NCI-H187 treated with DMSO at 0.1 percent for 48 hours (cell line): Measurements from ENCODE around the gene NAA38.
A peak's percentile ranks its signal among the peaks of the same experiment; 100 is the strongest.

Source experiments
- DNase-seq: peaks from one replicate; lab custom pipeline; 2025; lab: John Stamatoyannopoulos, UW

The NAA38 gene, protein sequence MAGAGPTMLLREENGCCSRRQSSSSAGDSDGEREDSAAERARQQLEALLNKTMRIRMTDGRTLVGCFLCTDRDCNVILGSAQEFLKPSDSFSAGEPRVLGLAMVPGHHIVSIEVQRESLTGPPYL

DNA sequence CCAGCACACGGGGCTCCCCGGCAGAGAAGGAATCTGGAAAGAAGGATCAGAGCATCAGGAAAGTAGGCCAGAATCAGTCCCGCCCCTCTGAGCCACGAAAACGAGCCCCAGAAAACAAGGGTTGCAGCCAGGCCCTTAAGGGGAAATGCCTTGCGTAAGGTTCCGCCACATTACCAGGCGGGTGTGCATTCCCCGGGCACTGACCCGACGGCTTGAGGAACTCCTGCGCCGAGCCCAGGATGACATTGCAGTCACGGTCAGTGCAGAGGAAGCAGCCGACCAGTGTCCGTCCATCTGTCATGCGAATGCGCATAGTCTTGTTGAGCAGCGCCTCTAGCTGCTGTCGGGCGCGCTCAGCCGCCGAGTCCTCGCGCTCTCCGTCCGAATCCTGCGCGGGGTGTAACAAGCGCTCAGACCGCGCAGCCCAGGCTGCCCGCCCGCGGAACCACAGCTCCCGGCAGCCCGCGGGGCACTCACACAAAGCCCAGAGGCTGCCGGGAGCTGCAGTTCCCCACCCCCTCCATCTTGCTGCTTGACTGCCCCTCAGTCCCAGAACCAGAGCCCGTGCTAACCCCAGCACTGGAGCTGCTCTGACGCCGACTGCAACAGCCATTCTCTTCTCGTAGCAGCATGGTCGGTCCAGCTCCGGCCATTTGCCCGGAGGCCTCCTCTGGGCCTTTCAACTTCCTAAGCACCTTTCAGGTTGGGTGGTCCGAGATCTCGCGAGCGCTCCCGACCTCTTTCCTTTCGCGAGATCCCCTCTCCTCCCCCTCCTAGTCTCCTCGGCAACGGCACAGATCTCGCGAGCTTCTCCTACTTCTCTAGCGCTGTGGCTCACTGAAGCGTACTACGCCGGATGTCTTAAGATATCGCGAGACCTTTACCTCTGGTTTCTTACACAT is at the start of gene NAA38:
NAA38 (minus strand) TSS at position 749 of the 902 bp plus-strand sequence; CDS start at position 653, 96 bp downstream.
- peak; percentile 95 for DNase-seq

DNA sequence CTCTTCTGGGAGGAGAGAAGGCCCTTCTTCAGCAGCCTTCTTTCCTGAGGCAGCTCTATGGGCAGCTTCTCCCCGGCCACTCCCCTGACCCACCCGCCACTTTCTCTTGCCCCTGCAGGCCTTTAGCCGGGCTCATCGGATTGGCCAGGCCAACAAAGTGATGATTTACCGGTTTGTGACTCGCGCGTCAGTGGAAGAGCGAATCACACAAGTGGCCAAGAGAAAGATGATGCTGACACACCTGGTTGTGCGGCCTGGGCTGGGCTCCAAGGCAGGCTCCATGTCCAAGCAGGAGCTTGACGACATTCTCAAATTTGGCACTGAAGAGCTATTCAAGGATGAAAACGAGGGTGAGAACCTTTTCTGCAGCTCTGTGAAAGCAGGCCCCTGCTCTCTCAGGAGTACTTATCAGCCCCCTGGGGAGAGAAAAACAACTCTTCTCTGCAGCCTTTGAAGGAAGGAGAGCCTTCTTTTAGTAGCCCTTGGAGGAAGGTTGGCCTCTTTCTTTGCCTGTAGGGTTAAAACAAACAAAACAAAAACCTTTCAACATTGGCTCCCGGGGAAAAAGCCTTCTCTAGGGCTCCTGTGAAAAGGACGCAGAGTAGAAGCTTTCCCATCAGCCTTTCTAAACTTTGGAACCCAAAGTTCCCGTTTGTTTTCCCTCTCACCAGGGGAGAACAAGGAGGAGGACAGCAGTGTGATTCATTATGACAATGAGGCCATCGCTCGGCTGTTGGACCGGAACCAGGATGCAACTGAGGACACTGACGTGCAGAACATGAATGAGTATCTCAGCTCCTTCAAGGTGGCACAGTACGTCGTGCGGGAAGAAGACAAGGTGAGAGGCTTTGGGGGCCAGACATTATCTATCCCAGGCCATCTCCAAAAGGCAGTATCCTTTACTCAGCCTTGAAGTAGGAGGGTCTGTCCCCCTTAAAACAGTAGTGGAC is 46.1 kb upstream of the NAA38 start:
- DNase-seq: peak; percentile 47

DNA sequence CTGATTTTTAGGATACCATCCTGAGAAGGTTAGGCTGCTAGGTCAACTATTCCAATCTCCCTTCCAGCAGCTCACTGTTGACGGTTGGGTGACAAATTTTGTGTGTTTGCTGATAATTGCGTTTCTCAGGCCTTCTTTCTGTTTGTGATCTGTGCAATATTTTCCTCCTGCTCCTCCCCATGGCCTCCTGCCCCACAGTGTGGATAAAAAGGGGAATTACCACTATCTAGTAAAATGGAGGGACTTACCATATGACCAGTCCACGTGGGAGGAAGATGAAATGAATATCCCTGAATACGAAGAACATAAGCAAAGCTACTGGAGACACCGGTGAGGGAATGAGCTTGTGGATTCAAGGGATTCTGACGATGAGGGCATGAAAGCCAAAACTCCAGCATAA is 40.4 kb upstream of the NAA38 start:
- no peak for DNase-seq

DNA sequence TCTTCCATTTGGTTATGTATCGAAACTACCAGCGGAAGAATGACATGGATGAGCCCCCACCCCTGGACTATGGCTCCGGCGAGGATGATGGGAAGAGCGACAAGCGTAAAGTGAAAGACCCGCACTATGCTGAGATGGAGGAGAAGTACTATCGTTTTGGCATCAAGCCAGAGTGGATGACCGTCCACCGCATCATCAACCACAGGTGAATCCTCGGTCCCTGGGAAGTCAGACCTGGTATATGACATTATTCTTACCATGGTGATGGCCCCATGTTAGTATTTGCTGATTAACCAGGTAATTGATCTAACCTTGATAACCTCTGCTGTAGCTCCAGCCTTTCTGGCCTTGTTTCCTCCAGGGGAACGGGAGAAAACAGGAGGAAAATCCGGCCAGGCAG is 39.7 kb upstream of the NAA38 start:
- DNase-seq: no peak

DNA sequence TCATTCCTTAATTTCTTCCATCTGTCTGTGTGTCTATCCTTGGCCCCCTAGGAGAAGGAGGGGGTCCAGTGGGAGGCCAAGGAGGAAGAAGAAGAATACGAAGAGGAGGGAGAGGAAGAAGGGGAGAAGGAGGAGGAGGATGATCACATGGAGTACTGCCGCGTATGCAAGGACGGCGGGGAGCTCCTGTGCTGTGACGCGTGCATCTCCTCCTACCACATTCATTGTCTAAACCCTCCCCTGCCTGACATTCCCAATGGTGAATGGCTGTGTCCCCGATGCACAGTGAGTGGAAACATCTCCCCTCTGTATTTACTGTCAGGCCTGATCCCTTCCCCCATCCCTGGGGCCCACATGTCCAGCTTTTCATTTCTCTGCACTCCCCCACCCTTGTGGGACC is 37.5 kb upstream of the NAA38 start:
- DNase-seq: no peak

DNA sequence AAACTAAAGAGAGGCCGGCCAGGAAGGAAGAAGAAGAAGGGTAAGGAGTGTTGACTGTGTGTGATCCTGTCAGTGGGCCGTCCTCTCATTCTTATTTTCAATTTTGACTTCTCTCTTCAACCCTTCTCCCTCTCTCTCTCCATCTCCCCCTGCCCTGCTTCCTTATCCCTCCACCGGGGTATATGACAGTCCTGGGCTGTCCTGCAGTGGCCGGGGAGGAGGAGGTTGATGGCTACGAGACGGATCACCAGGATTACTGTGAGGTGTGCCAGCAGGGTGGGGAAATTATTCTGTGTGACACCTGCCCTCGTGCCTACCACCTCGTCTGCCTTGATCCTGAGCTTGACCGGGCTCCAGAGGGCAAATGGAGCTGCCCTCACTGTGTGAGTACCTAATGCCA is 36.9 kb upstream of the NAA38 start:
- DNase-seq: no peak

DNA sequence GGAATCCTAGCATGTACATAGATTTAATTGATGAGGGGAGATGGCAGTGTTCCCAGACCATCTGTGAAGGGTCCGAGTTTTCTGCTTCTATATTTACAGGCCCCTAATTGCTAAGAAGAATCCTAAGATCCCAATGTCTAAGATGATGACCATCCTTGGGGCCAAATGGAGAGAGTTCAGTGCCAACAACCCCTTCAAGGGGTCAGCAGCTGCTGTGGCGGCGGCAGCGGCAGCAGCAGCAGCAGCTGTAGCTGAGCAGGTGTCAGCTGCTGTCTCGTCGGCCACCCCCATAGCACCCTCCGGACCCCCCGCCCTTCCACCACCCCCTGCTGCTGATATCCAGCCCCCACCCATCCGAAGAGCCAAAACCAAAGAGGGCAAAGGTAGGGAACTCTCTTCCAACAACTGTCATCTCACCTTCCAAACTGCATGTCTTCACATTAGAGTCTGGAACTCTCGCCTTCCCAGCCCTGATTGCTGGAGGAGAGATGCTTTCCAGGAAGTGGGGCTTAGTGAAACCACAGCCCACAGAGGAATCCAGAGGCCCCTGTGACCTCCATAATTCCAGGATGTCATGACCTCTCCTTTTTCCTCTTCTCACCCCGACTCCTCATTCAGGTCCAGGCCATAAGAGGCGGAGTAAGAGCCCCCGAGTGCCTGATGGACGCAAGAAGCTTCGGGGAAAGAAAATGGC is 36.0 kb upstream of the NAA38 start:
- DNase-seq: no peak

DNA sequence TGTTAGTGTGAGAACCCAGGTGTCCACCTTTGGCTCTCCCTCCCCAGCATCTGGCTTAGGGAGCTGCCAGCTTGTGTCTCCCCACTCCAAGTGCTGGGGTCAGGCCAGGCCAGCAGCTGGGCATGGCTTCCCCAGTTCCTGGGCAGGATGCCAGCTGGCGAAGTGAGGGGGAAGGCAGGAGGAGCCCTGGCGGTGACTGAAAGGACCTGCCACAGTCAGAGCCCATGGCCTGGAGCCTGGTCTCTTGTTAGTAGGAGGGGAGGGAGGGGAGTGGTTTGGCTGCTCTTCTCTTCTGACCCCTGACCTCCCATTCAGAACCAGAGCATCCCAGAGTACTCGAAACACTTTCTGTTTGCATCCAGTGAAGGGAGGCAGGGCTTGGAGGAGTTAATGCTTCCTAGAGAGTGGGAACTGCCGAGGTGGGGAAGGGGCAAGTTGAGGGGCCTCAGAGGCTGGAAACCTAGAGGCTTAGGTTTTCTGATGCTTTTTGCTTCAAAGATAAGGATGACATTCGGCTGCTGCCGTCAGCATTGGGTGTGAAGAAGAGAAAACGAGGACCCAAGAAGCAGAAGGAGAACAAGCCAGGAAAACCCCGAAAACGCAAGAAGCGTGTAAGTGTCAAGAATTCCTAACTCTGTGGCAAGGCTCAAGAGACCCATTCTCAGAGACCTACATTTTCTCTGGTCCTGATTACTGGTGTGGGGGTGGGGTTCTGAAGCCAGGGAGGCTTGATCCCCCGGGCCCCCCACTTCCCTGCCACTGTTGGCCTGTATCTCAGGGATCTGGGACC is 32.0 kb upstream of the NAA38 start:
- DNase-seq: no peak

DNA sequence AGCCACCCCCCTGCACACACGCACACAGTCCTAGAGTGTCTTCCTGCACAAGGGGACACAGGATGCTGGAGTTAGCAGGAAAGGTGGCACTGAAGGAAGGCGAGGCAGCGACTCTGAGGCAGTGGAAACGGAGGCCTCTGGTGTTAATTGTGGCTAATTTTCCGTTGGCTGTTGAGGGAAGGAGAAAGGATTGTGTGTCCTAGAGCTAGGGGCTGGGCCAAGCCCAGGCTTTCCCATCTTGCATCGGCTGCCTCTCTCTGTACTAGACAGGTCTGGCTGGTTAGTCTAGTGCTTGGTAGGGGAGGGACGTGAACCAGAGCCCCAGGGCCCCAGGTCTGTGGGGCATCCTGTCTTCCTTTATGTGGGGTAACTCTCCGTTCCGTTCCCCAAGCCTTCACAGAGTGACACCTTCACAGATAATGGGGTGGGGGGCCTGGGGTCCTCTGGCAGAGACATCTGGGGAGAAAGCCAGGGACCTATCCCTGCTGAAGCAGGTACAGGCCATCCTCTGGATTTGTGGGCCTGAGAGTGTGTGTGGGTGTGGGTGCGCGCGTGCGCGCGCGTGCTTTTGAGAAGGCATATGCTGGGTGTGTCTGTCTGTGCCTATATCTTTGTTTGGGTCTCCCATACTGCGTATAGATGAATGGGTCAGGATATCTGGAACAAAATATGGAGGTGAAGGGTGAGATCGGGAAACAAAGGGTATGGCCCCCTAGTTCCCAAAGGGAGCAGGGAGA is 31.0 kb upstream of the NAA38 start, which contains the start of gene CHD3:
CHD3 (plus strand) TSS at position 606 of the 737 bp plus-strand sequence. CDS start 212 bp downstream, outside the sequence.
- DNase-seq: no peak

DNA sequence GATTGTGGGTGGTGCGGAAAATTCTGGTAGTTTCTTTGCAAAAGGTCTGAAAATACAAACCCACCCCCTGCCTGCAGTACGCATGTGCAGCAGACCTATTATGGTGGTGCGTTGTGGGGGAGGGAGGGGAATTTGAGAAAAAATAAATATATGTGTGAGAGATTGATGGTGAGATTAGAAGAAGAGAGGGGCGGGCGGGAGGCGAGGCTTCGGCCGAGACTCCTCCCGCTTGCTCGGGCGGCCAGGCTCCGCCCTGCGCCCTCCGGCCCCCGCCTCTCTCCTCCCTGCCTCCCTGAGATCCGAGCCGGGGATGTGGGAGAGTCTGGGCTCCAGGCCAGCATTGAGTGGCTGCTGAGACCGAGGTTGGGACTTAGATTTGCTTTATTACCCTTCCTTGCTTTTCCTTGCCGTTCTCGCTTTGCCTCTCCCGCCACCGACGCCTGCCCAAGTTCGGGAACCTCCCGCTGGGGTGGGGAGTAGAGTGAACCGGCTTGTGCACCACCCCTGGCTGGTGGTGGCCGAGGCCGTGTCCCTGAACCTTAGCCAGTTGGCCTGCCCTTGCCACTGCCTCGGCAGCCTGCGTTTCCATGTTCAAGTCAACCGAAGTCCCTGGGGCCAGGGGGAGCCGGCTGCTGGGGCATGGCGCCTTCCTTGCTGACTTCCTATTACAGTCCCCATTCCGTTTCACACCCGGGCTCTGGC is 30.3 kb upstream of the NAA38 start:
- DNase-seq: peak; percentile 72

DNA sequence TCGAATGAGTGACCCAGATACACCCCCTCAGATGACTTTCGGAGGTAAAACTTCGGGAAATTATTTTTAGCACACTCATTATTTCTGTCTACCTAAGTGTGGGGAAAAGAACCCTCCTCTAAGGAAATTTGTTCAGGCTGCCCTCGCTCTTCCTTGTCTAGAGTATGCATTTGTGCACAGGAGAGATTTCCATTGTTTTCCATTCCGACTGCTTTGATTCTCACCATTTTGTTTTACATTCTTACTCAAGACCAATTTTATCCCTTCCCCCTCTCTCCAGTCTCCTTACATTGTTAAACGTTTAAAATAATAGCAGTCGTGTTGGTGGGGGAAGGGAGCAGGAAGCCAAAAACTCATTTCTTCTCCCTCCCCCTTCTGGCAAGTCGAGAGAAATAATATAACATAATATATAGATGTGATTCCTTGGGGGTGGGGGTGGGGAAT is 29.7 kb upstream of the NAA38 start:
- DNase-seq: no peak

DNA sequence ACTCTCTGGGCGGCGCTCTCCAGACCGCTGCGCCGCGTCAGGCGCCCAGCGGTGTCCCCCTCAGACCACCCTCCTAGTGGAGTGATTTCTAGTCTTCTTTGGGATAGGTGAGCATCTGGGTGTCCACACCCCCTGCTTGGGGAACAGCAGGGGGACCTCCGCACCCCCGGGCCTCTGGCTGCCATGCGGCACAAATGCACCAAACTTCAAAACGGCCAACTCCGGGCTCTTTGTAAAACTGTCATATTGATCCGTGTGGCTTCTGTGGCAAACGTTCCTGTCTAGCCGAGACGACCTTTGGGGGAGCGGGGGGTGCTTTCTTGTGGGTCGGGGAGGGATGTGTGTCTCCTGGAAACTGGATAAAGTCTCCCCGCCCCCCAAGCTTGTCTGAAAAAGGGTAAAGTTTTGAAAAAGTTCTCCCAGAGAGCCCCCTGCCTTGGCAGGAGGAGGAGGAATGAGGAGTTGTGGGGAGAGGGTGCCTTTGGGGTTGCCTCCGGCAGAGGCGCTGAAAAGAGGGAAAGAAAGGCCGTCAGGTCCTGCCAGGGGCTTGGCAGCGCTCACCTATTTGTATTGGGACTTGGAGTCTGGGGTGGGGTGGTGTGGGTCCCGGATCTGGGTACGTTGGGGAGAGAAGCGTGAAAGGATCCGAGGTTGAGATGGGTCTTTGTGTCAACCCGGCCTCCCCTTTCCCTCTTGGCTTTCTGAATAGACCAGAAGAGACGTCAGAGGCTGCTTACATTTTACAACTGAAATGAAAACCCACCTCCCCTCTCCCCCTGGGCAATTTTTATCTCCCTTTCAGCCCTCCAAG is 29.1 kb upstream of the NAA38 start:
- no peak for DNase-seq

DNA sequence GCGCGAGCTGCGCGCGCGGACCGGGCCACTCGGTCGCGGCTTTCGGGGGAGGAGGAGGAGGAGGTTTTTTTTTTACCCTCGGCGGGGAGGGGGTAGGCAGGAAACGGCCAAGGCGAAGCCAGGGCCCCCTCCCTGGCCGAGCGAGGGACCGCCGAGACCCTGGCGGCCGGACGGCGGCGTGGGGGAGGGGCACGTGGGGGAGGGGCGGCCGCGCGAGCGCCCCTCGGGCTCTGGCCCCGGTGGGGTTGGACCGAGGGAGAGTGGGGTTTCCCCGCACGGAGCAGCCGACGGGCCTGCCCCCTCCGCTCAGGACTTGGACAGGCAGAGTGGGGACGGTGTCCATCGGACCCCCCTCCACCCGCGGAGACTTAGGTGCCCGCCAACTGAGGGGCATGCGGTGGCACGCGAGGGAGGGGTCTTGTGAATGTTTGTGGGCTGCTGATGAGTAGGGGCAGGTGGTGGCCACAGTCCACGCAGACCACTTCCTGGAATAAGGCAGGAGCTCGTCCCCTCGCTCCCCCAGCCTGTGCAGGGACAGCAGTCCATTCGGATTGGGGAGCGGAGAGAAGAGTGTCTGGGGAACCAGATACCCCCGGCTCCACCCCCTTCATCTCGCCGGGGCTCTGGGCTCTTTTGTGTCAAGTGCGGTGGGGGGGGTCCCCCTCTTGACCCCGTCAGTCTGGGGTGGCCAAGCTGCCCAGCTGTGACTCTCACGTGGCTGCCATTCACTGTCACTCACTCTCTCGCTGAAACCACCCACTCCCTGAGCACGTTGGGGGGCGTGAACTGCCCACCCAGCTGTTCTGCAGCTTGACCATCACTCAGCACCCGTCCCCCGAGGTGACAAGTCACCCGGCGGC is 28.2 kb upstream of the NAA38 start:
- no peak for DNase-seq

DNA sequence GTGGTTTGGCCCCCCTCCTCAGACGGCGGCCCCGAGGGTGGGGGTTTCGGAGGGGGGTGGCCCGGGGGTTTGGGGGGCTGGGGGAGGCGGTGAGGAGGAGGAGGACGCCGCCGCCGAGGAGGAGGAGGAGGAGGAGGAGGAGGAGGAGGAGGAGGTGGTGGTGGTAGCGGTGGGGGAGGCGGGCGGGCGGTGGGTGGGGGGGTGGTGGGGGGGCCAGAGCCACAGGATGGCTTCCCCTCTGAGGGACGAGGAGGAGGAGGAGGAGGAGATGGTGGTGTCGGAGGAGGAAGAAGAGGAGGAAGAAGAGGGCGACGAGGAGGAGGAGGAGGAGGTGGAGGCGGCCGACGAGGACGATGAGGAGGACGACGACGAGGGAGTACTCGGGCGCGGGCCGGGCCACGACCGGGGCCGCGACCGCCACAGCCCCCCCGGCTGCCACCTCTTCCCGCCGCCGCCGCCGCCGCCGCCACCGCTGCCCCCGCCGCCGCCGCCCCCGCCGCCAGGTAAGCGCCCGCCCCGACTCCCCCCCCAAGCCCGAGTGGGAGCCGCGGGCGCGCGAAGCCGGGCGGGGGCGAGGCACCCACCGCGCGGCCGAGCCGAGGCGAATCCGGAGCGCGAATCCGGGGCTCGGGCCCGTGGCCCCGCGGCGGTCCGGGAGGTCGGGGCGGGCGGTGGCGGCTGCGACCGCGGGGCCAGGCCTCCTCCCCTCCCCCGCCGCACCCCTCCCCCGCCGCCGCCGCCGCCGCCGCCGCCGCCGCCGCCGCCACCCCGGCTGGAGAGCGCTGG is 27.4 kb upstream of the NAA38 start:
- DNase-seq: no peak

DNA sequence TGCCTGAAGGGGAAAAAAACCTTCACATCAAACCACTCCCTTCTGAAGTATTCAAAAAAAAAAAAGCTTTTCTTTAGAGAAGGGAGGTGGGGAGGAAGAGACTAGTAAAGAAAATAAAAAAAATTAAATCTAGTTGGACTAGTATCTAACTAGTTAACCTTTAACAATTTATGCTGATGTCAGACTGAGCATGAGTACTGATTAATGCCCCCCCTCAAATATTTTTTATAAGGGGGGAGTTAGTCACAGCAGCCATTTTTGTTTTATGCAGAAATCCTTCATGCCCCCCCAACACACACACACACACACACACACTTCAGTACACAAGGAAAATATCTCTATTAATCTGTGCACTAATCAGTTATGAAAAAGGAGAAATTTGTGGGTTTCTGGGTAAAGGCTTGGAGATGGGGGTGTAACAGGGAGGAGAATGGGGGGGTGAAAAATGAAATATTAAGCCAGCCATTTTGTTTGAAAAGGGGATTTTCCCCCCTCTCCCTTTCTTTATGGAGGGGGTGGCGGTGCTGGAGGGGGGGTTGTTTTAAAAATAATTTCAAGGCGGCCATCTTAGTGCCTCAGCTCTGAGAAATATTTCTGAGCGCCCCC is 26.5 kb upstream of the NAA38 start:
- no peak for DNase-seq

DNA sequence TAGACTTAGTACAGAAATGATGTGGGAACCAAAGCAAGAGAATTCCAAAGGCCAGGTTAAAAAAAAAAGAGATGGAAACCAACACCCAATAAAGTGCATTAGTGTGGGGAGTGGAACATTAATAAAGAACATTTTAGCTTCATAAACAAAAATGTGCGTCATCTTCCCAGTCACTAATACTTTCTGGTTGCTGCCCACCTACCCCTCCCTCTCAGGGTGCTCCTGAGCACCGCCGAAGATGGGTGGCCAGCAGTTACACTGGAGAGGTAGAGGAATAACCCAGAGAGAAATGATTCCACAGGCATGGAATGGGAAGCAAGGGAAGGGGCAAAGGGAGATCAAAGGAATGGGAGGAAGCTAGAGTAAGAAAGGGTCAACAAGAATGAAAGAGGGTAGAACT is 25.3 kb upstream of the NAA38 start:
- no peak for DNase-seq
